ENCODE data around the gene SLC9A3.
"Not testable (repeated sequence)": the region's sequence is repeated elsewhere in the genome, so short reads cannot be mapped to it uniquely, and the experiment has no call there.

Gene SLC9A3

DNA sequence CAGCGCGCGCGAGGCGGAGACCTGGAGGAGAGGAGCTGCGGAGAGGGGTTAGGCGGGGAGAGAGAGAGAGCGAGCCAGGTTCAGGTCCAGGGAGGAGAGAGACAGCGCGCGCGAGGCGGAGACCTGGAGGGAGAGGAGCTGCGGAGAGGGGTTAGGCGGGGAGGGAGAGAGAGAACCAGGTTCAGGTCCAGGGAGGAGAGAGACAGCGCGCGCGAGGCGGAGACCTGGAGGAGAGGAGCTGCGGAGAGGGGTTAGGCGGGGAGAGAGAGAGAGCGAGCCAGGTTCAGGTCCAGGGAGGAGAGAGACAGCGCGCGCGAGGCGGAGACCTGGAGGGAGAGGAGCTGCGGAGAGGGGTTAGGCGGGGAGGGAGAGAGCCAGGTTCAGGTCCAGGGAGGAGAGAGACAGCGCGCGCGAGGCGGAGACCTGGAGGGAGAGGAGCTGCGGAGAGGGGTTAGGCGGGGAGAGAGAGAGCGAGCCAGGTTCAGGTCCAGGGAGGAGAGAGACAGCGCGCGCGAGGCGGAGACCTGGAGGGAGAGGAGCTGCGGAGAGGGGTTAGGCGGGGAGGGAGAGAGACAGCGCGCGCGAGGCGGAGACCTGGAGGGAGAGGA, 49.9 kb downstream of the SLC9A3 start:
- DNase-seq: not testable (repeated sequence)

DNA sequence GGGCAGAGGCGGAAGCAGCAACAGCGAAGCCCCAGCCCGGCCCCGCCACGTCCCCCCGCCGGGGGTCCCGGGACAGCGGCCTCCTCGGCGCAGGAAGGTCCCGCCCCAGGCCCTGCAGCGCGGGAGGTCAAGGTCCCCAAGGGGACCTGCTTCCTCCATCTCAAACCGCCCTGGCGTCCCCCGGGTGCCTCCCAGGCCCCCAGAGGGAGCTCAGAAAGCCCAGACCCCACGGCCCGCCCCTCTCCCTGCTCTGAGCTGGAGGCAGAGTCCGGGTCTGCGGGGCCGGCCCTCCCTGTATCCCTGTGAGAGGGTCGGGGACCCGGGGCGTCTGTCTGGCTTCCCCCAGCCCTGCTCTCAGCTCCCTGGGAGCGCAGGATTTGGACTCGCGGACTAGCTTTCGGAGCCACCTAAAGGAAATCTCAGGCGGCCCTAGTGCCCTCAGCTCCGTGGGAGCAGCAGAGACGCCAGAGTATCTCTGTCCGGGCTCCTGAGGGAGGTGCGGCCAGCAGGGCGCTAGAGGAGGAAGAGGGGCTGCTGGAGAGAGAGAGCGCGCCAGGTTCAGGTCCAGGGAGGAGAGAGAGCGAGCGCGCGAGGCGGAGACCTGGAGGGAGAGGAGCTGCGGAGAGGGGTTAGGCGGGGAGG, 50.6 kb downstream of the SLC9A3 start:
- DNase-seq: no peak

DNA sequence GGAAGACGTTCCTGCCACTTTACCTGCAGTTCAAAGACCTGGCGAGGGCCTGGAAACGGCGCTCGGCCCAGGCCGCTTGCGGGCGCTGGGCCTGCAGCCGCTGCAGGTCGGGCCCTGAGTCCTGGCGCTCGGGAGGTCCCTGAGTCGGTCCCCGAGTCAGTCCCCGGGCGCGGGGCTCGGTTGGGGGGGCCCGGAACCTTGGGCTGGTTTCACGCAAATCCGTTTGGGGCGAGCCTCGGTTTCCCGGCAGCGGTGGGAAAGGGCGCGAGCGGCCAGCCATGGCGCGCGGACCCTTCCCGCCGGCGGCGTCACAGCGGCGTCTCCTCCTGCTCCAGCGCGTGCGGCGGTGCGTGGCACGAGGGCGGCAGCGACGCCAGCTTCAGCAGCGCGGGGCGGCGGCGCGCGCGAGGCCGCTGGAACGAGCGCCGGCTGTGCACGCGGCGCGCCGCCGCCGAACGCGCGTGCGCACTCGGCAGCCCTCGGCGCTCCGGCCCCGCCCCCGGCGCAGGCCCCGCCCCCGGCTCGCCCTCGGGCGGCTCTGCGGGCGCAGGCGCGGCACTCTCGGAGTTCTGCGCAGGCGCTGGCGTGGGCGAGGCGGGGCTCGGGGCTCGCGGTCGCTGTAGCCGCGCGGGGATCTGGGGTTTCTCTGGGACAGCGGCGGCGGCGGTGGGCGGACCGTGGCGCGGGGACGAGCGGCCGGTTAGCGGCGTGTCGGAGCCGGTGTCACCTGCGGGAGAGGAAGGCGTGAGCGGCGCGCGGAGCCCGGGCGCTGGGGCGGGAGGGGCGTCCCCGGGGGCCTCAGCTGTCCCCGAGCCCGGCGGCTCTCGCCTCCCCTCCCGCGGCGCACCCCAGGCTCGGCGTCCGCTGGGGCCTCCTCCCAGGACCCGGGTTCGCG, 51.3 kb downstream of the SLC9A3 start:
- no peak for DNase-seq

DNA sequence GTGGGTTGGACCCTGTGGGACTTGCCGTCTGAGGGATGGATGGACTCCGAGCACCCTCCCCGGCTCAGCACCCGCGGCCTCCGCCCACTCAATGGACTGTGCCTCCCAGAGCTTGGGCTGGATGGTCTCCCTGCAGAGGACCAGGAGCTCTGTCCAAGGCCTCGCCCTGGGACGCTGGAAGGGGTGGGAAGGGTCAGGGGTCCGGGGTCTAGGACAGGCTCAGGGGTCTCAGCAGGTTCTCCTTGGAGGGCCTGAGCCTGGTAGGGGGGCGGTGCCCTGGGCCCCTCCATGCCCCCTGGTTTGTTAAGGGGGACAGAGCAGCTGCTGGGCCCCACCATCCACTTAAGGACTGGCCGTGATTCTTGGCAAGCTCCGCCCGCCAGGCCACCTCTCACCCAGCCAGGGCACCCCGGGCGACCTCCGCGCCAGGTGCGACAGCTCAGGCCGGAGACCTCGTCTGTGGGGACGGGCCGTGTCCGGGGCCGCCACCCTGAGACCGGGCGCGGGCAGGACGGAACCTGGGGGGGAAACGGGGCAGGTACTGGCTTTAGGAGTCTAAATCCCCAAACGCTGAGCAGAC, 52.1 kb downstream of the SLC9A3 start:
- no peak for DNase-seq

DNA sequence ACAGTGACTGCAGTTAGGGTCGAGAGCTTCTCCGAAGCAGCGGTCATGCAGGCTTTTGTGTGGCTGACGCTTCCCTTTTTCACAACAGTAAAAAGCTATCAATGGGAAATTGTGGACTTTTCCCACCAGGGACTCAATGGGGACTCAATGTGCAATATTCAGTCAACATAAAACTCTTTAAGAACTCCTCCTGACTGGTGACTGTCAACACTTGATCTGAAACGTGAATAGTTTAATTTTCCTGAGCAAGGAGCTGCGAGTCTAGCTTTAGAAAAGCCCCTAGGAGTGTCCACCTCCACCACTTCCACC, 52.5 kb downstream of the SLC9A3 start:
- no peak for DNase-seq

DNA sequence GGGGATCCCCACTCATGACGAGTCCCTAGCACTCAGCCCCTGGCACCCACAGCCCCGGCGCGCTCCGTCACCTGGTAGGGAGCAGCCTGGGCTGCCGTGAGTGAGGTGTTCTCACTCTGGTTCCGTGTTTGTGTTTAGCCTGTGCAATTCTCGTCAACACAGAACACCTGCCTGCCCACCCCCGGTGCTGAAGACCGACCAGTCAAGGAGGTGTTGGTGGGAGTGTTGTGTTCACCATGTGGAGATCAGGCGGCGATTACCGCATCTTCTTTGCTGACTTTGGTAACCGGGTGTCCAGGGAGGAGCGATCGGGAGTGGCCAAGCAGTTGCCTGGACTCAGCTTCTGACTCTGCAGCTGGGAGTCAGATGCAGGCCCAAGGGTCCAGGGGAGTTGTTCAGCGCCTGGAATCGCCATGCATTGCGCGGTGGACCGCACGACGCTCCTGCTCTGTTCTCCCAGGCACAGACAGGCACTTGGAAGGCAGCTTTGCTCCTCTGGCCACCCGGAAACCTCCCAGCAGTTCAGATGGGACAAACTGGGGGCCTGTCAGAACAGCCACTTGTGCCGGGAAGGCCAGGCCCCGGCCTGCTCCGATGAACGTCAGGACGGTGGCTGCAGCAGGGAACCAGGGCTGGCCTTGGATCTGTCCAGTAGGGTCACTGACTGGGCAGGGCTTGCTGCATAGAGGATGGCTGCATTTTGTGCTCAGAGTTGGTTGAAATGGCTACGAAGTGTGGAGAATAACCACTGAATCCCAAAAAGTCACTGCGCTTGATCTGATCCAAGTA, 53.1 kb downstream of the SLC9A3 start:
- DNase-seq: no peak

DNA sequence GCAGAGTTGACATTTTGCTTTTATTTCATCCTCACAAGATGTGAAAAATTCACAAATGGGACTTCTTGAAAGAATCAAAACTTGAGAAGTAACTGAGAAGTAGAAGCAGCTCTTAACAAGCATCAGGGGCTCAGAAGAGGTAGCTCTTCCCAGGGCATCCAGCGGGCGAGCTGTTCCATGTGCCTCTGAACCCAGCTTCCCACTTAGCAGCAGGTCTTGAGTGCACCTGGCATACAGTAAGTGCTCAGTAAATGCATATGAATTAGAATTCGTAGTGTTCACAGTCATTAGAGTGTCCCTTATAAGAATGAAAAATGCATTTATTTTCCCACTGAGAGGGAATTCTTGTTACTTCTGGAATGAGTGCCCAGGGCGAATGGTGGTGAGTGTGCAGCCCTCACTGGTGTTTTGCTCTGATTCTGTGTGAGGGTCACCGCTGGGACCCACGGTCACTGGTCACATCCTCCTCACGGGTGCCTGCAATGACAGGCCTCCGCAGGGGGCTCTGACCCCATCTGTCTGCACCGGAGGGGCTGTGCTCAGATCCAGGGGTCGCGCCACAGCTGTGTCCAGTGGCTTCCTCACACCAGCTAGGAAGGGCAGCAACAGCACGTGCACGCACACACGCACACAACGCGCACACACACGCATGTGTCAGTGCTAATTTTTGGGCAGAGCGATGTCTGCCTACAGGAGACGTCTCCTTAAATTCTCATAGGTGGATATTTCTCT, 54.3 kb downstream of the SLC9A3 start:
- DNase-seq: no peak

DNA sequence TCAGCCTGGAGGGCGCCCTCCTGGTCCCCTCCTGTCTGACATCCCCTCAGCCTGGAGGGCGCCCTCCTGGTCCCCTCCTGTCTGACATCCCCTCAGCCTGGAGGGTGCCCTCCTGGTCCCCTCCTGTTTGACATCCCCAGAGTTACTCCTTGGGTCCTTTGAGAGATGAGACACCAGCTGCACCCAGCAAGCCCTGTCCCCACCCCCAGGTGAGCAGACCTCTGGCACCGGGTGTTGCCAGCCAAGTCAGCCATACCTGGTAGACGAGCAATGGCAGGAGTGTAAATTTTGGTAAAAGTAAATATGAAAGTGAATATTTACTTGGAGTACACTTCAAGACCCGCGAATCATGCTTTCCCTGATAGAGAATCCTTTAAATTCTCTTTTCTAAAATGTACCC, 55.8 kb downstream of the SLC9A3 start:
- no peak for DNase-seq

DNA sequence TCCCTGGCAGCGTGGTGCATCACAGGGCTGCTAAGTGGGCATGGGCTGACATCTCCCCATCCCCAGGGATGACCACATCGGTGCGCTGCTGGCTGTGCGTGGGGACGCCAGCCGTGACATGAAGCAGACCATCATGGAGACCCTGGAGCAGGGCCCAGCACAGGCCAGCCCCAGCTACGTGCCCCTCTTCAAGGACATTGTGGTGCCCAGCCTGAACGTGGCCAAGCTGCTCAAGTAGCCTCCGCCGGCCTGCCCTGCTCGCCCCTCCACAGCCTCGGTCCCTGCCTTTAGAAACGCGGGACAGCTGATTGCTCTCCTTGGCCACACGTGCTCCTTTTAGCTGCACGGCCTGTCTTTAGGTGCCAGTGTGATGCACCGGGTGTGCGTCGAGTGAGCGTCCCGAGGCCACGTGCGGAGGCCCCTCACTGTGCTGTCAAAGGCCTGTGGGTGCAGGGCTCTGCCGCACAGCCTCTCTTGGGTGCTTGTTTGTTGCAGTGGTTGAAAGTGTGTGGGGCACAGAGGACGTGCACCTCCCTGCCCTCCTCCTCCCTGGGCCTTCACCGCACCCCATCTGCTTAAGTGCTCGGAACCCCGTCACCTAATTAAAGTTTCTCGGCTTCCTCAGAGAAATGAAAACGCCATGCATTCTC, 57.5 kb downstream of the SLC9A3 start:
- DNase-seq: no peak

DNA sequence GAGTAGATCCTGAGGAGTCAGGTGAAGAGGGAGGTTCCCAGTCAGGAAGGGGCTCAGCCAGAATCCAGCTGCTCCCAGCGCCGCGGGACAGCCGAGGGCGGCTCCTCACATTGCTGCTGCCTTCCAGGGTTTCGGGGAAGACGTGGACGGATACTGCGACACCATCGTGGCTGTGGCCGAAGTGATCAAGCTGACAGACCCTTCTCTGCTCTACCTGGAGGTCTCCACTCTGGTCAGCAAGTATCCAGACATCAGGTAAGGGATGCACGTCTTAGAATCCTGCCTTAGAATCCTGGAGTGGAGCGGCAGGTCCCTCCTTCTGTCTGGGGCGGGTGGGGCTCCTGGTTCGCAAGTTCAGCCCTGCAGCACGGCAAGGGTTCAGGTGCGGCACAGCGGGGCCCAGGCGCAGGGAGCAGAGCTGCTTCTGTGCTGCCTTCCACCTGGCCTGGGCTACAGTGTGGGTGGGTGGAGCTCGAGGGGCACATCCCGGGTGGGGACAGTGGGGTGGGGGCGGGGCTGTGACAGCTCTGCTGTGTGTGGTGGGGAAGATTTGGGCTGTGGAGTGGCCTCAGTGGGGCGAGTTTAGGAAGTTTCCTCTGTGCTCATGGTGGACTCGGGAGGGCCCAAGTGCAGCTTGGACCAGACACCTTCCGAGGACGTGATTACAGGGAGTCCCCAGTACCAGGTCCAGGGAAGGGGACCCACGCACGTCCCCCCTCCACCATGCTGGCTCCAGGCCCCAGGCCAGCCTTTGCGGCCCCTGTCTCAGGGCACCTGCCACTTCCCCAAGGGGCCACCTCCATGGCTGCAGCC, 58.5 kb downstream of the SLC9A3 start:
- no peak for DNase-seq

DNA sequence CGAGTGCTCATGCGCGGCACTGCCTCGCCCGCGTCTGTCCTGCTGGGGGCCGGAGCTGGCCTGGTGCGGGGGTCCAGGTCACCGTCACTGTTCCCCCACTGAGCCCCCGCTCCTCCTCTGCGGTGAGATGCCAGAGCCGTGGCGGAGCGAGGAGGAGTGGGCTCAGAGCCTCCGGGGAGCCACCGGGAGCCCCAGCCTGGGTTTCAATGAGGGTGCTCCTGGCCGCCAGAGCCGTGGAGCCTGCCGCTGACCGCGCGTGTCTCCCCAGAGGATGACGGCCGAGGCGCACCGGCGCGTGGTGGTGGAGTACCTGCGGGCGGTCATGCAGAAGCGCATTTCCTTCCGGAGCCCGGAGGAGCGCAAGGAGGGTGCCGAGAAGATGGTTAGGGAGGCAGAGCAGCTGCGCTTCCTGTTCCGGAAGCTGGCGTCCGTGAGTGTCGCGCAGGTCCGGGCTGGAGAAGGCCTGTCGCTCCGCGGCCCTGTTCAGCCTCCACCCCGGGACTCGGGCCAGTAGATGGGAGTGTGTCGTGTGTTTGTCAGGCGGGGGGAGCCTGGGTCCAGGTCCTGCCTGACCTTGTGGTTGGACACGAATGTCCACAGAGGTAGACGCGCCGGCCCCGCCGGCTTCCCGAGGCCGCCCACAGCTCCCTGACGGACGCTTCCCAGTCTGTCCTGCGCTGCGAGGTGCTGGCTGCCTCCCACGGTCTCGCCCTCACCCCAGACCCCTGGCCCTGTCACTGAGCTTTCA, 59.2 kb downstream of the SLC9A3 start:
- no peak for DNase-seq

DNA sequence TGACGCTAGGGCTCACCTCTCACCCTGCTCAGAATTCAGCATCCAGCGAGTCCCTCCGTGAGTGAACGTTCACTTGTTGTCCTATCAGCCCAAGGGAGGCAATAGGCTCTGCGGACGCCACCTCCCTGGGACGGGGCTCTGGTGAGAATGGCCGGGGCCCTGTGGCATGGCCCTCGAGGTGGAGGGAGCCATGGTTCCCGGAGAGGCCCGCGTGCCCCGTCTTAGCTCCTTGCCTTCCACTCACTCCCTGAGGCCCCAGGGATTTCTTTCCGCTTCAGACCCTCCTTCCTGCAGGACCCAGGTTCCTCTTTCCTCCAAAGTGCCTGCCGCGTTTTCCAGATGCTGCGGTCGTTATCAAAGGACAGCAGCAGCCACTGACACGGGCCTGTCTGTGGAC, 59.8 kb downstream of the SLC9A3 start:
- DNase-seq: no peak

DNA sequence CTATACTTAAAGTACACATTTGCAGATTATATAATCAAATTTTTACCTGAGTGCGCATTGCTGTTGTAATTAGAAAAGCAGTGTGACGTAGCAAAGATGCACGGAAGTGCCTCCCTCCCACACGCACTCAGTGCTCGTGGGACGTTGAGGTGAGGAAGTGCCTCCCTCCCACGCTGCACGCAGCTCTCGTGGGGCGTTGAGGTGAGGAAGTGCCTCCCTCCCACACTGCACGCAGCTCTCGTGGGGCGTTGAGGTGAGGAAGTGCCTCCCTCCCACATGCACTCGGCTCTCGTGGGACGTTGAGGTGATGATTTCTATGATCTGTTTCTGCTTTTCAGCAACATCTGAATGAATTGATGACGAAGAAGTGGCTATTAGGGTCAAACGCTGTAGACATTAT, 60.3 kb downstream of the SLC9A3 start:
- no peak for DNase-seq

DNA sequence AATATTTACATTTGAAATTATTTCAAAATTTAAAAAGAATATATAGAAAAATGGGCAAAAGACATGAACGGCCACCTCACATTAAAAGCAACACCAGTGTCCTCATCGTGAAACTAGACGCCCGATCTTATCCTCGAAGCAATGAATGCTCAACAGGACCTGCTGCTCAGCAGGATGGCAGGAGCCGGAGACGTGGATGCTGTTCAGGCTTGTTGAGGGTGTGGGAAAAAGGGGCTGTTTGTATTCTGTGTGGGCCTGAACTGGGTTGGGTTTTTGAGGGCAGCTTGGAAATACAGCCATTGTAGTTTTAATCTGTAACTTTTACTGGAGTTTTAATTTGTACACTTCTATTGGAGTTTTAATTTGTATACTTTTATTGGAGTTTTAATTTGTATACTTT, 60.9 kb downstream of the SLC9A3 start:
- DNase-seq: no peak

DNA sequence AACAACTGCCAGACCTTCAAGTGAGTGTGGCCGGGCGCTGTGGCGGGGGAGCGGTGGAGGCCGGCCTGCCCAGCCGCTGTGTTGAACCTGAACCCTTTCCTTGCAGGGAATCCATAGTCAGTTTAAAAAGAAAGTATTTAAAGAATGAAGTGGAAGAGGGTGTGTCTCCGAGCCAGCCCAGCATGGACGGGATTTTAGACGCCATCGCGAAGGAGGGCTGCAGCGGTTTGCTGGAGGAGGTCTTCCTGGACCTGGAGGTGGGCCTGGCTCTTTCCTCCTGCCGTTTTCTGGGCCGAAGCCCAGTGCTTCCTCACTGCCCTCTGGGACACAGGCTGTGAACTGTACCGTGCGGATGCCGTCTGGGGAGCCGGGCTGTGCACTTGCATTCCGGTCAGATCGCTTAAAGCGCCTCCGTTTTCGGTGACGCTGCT, 62.2 kb downstream of the SLC9A3 start:
- DNase-seq: no peak

DNA sequence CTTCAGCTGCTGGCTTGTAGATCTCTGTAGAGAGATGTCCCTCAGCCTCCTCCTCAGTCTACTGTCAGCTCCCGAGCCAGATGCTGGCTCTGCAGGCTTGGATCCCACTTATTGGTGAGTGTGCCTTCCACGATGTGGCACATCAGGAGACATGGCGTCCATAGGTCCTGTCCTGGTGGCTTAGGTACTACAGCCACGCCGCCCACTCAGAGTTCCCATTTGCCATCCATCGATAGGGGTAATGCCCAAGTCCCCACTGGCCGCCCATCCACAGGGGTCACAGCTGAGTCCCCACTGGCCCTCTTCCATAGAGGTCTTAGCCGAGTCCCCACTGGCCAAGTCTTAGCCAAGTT, 64.0 kb downstream of the SLC9A3 start:
- no peak for DNase-seq

DNA sequence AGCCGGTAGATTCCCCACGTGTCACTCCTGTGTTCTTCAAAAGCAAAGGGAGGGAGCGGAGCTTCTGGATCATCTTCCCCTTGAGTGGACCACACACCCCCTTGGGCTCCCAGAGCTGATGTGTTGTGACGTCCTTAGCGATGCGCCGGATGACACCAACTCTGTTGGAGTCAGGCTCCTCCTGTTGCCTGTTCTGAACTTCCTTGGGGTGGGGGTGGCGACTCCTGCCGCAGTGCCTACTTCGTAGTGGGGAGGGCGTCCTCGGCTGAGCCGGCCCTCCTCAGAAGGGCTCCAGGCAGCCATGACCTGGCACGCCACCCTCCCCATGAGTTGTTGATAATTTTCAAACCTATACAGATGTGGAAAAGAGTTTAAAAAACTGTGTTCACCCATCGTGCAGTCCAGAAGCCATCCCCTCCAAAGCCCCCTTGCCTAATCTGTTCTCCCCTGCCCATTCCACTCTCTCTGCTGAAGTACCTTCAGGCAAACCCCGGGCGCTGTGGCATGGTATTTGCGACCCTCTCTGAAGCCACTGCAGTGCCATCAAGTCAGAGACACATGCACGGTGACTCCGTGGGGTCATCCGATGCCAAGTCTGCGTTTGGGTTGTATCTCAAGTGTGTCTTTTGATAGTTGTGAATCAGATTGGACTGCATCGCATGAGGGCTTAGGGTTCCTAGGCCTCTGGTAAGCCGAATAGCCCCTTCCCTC, 64.5 kb downstream of the SLC9A3 start:
- DNase-seq: no peak

DNA sequence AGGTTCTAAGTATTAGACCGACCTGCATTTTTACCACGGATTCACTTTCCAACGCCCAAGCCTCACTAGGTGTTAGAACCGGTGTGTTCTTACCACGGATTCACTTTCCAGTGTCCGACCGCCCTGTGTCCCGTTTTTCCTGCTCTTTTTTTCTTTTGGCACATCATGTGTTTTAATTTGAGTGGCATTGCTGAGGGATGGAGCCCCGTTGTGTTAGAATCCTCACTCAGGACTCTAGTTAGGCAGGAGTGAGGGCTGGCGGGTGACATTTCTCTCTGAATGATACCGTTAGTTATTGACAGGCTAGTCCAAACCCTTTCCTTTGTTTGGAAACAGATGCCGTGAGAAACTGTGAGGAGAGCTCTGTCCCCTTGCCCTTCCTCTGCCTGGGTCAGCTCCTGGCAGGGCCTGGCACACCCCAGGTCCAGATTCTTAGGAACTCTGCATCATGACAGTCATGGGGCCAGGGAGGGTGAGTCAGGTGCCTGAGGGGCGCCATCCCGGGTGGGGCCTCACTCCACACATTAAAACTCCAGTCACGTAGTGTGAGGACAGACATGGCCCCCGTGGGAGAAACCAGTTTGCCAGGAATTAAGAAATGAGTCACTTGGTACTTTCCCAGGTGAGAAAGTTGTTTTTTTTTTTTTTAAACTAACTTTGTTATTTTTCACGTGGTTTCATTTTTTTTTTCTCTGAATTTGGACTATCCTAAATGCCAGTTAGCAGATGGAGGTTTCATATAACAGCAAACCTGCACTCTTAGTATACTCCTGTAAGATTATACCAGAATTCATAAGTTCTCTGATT, 65.5 kb downstream of the SLC9A3 start:
- no peak for DNase-seq
